Karpas-422 (cell line): ENCODE measurements around the gene MYBBP1A. TPM values are rescaled to one million over a fixed set of nuclear protein-coding genes. Genes with fewer than 3 reads are reported as not detected.

Experiments
- DNase-seq: peaks from one replicate; pipeline ENCODE4 v3.0.0-alpha.2; 2015
- H2AFZ ChIP-seq: fragments of 200-600 bp; sonication (generic); 2 replicates; pipeline ENCODE4 v1.6.1; 2014; ENCODE audit warnings: antibody characterized with exemption, low read length, mixed read lengths
- H3K27ac ChIP-seq: fragments of 200-600 bp; sonication (generic); 2 replicates; pipeline ENCODE4 v1.5.1; 2014; ENCODE audit warnings: mild to moderate bottlenecking, low read length, moderate library complexity
- H3K27me3 ChIP-seq: fragments of 200-600 bp; sonication (generic); 2 replicates; pipeline ENCODE4 v1.6.1; 2014; ENCODE audit warnings: low read length, mixed read lengths
- H3K36me3 ChIP-seq: fragments of 200-600 bp; sonication (generic); 2 replicates; pipeline ENCODE4 v1.6.1; 2014; ENCODE audit warnings: low read length, mixed read lengths; ENCODE audit not compliant: insufficient read depth
- H3K4me1 ChIP-seq: fragments of 200-600 bp; sonication (generic); 2 replicates; pipeline ENCODE4 v1.6.1; 2014; ENCODE audit warnings: mild to moderate bottlenecking, low read length, mixed read lengths
- H3K4me2 ChIP-seq: fragments of 200-600 bp; sonication (generic); 2 replicates; pipeline ENCODE4 v1.6.1; 2014; ENCODE audit warnings: low read length, low read depth, mild to moderate bottlenecking; ENCODE audit not compliant: poor library complexity, severe bottlenecking
- H3K4me3 ChIP-seq: fragments of 200-600 bp; sonication (generic); 2 replicates; pipeline ENCODE4 v1.5.1; 2014; ENCODE audit warnings: mild to moderate bottlenecking, antibody characterized with exemption, low read length, mixed read lengths
- H3K79me2 ChIP-seq: fragments of 200-600 bp; sonication (generic); 2 replicates; pipeline ENCODE4 v1.6.1; 2014; ENCODE audit warnings: mild to moderate bottlenecking, low read length, mixed read lengths
- H3K9ac ChIP-seq: fragments of 200-600 bp; sonication (generic); 2 replicates; pipeline ENCODE4 v1.6.0; 2014; ENCODE audit warnings: low read length
- H3K9me2 ChIP-seq: fragments of 200-600 bp; sonication (generic), shearing (Covaris generic); replicated peaks from 2 replicates; pipeline ENCODE4 v1.6.0; 2014; ENCODE audit warnings: mild to moderate bottlenecking, low read length, moderate library complexity; ENCODE audit not compliant: insufficient read depth
- H3K9me3 ChIP-seq: fragments of 300-700, 200-600 bp; sonication (generic); 2 replicates; pipeline ENCODE4 v1.6.1; 2014; ENCODE audit warnings: low read length, mixed read lengths
- H4K20me1 ChIP-seq: fragments of 200-600 bp; sonication (generic); 2 replicates; pipeline ENCODE4 v1.6.1; 2014; ENCODE audit warnings: mild to moderate bottlenecking, antibody characterized with exemption, low read length, low read depth; ENCODE audit not compliant: insufficient read depth
- total RNA-seq: library from RNA; depleted of rRNA; stranded (reverse); fragments of >200 nt; shearing (Covaris generic); gene quantifications from 2 replicates; pipeline ENCODE4 v1.2.3, GENCODE V29; 2014; ENCODE audit warnings: low replicate concordance

Gene MYBBP1A
- total RNA-seq, 1 experiment from 2014 or later, result 48.2 TPM

GRCh38 chr17:4553669-4554068, 1.5 kb downstream of the MYBBP1A start:
- Histone ChIP-seq H3K4me2 (peak overlapping the region; percentile 91), H2AFZ (no peak overlapping the region), H3K4me1 (peaks cover 27% of the 10 kb centered on the region), H3K27ac (no peak overlapping the region; the same call in 1 of the 2 replicates), H3K9ac (peak overlapping the region; percentile 88), H3K27me3 (no peaks in the 10 kb centered on the region), H3K79me2 (peaks cover 31% of the 10 kb centered on the region), H3K9me2 (no peaks in the 10 kb centered on the region), H3K4me3 (peak overlapping the region; percentile 87), H4K20me1 (peaks cover 20% of the 10 kb centered on the region), H3K9me3 (no peaks in the 10 kb centered on the region), H3K36me3 (peaks cover 31% of the 10 kb centered on the region; the same call in 1 of the 2 replicates)
- DNase-seq, result no peak

- H3K36me3 ChIP-seq, result peaks cover 35% of the 10 kb centered on the region; the same call in 1 of the 2 replicates
- no peaks in the 10 kb centered on the region for H3K27me3 ChIP-seq
- no peak overlapping the region for H3K4me3 ChIP-seq
Measured at GRCh38 chr17:4551796-4552525, 3.2 kb downstream of the MYBBP1A start.

GRCh38 chr17:4551141-4551540, 4.0 kb downstream of the MYBBP1A start:
- no peak overlapping the region for H3K27ac ChIP-seq
- no peaks in the 10 kb centered on the region for H3K27me3 ChIP-seq
- peaks cover 20% of the 10 kb centered on the region for H3K4me1 ChIP-seq
- H3K9ac ChIP-seq, result no peak overlapping the region
- no peak overlapping the region for H3K4me3 ChIP-seq
- H3K4me2 ChIP-seq, result no peak overlapping the region
- H3K9me2 ChIP-seq, result no peaks in the 10 kb centered on the region
- no peaks in the 10 kb centered on the region for H3K9me3 ChIP-seq
- no peak overlapping the region for H2AFZ ChIP-seq
- DNase-seq, result peak; percentile 64
- H4K20me1 ChIP-seq, result peaks cover 24% of the 10 kb centered on the region
- peaks cover 31% of the 10 kb centered on the region for H3K79me2 ChIP-seq
- H3K36me3 ChIP-seq, result peaks cover 35% of the 10 kb centered on the region; the same call in 1 of the 2 replicates

More at GRCh38 chr17:4551796-4552525, 3.2 kb downstream of the MYBBP1A start:
- H3K9me3 ChIP-seq, result no peaks in the 10 kb centered on the region
- H4K20me1 ChIP-seq, result peaks cover 20% of the 10 kb centered on the region
- peaks cover 31% of the 10 kb centered on the region for H3K79me2 ChIP-seq
- H3K4me1 ChIP-seq, result peaks cover 27% of the 10 kb centered on the region
- H3K9me2 ChIP-seq, result no peaks in the 10 kb centered on the region
- H3K9ac ChIP-seq, result no peak overlapping the region
- H3K27ac ChIP-seq, result no peak overlapping the region
- no peak for DNase-seq
- H3K4me2 ChIP-seq, result no peak overlapping the region
- H2AFZ ChIP-seq, result no peak overlapping the region

- Histone ChIP-seq H2AFZ (no peak overlapping the region), H3K4me1 (peaks cover 14% of the 10 kb centered on the region), H3K79me2 (peaks cover 31% of the 10 kb centered on the region)
Measured at GRCh38 chr17:4550534-4551039, 4.6 kb downstream of the MYBBP1A start.

GRCh38 chr17:4549781-4550533, 5.2 kb downstream of the MYBBP1A start:
- Histone ChIP-seq H3K9me3 (no peaks in the 10 kb centered on the region), H3K9ac (no peak overlapping the region), H3K27me3 (no peaks in the 10 kb centered on the region), H4K20me1 (peaks cover 24% of the 10 kb centered on the region), H2AFZ (no peak overlapping the region), H3K79me2 (peaks cover 29% of the 10 kb centered on the region), H3K9me2 (no peaks in the 10 kb centered on the region), H3K4me1 (peaks cover 12% of the 10 kb centered on the region), H3K4me2 (no peak overlapping the region), H3K4me3 (no peak overlapping the region), H3K27ac (no peak overlapping the region), H3K36me3 (peaks cover 35% of the 10 kb centered on the region)
- no peak for DNase-seq

More at GRCh38 chr17:4550534-4551039, 4.6 kb downstream of the MYBBP1A start:
- Histone ChIP-seq H3K4me2 (no peak overlapping the region), H3K9me3 (no peaks in the 10 kb centered on the region), H3K9me2 (no peaks in the 10 kb centered on the region), H4K20me1 (peaks cover 24% of the 10 kb centered on the region), H3K36me3 (peaks cover 35% of the 10 kb centered on the region; the same call in 1 of the 2 replicates), H3K9ac (no peak overlapping the region), H3K27ac (no peak overlapping the region), H3K4me3 (no peak overlapping the region), H3K27me3 (no peaks in the 10 kb centered on the region)
- DNase-seq, result no peak

GRCh38 chr17:4548721-4549531, 6.3 kb downstream of the MYBBP1A start:
- no peak overlapping the region for H3K4me2 ChIP-seq
- H3K79me2 ChIP-seq, result peaks cover 19% of the 10 kb centered on the region
- no peak overlapping the region for H3K4me3 ChIP-seq
- no peak overlapping the region for H3K9ac ChIP-seq
- peaks cover 24% of the 10 kb centered on the region for H4K20me1 ChIP-seq
- DNase-seq, result peak; percentile 36
- no peak overlapping the region for H3K27ac ChIP-seq
- no peaks in the 10 kb centered on the region for H3K9me3 ChIP-seq
- H3K9me2 ChIP-seq, result no peaks in the 10 kb centered on the region
- H3K36me3 ChIP-seq, result peaks cover 33% of the 10 kb centered on the region
- no peak overlapping the region for H2AFZ ChIP-seq
- no peaks in the 10 kb centered on the region for H3K27me3 ChIP-seq
- H3K4me1 ChIP-seq, result peaks cover 8% of the 10 kb centered on the region

GRCh38 chr17:4548061-4548461, 7.1 kb downstream of the MYBBP1A start:
- Histone ChIP-seq H2AFZ (no peak overlapping the region), H3K4me3 (no peak overlapping the region), H3K27me3 (no peaks in the 10 kb centered on the region), H3K27ac (no peak overlapping the region), H3K36me3 (peaks cover 24% of the 10 kb centered on the region), H3K9me2 (no peaks in the 10 kb centered on the region), H3K9ac (no peak overlapping the region), H3K79me2 (peaks cover 10% of the 10 kb centered on the region), H4K20me1 (peaks cover 21% of the 10 kb centered on the region; the same call in 1 of the 2 replicates), H3K4me2 (no peak overlapping the region), H3K4me1 (no peaks in the 10 kb centered on the region), H3K9me3 (no peaks in the 10 kb centered on the region)
- DNase-seq, result no peak
